GM08714 (cell line): ENCODE results near the gene PSME4.
A peak's percentile ranks its signal among the peaks of the same experiment; 100 is the strongest.
"Not testable (repeated sequence)": the region's sequence is repeated elsewhere in the genome, so short reads cannot be mapped to it uniquely, and the experiment has no call there.

ENCODE experiments used
- H3K4me3 ChIP-seq: fragments of 200-500 bp; sonication (Bioruptor generic); 2 replicates; pipeline ENCODE4 v1.5.1; 2014; ENCODE audit warnings: mild to moderate bottlenecking, low read length, inconsistent platforms
- ZNF274 ChIP-seq: IDR thresholded peaks from 2 replicates; pipeline ENCODE4 v1.6.1; 2012; ENCODE audit warnings: mild to moderate bottlenecking, low read depth, low read length

Gene PSME4

DNA sequence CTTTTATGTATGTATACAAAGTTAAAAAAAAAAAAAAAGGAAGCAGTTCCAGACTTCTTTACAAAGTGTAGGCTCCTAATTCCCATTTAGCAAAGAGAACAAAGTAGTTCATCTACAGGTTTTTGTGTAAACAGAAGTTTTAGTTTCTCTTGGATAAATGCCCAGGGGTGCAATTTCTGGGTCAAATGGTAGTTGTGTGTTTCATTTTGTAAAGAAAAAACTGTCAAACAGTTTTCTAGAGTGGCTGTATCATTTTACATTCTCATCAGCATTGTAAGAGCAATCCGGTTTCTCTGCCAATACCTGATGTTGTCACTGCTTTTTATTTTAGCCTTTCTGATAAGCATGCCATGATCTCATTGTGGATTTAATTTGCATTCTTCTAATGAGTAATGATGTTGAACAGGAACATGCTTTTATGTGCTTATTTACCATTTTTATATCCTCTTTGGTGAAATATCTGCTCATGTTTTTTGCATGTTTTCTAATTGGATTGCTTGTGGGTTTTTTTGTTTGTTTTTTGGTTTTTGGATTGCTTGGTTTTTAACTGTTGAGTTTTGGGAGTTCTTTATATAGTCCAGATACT, 16.6 kb upstream of the PSME4 start:
- no peak overlapping the region for H3K4me3 ChIP-seq
- no peak for TF ChIP-seq ZNF274

DNA sequence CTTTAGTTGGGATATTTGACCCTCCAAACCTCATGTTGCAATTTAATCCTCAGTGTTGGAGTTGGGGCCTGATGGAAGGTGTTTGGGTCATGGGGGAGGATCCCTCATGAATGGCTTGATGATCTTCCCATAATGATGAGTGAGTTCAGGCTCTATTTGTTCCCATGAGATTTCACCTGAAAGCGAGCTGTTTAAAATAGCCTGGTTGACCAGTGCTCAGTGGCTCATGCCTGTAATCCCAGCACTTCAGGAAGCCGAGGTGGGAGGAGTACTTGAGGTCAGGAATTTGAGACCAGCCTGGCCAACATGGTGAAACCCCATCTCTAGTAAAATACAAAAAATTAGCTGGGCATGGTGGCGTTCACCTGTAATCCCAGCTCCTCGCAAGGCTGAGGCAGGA, 14.9 kb upstream of the PSME4 start:
- TF ChIP-seq ZNF274: no peak
- no peak overlapping the region for H3K4me3 ChIP-seq

DNA sequence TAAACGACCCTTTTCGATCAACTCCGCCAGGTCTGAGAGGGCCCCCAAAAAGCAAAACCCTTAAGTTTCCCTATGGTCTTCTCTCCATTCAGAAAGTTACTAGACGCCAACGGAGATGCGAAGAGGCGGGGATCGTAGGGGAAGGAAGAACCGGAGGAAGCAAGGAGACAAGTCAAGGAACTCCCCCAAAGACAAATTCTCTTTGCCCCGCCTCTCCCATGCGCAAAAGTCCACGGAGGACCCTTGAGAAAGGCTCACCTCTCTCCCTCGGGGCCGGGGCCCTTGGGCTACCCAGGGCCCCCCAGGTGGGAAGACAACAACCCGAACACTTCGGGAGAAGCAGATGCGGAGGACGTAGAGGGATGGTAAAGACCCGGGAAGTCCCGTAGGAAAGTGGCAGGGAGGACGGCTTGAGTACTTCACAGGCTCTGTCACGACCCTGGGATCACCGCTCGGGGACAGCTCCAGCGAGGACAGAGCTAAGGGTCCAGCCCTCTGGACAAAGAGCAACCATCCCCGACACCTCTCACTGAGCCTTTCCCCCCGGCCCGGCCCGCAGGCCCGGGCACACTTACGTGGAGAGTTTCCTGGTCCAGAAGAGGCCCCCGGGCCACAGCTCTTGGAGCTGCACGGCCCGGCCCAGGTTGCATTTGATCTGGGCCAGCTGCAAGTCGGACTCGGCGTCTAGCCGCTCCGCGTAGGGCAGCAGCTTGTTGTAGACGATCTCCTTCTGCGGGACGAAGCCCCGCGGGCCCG, 647 bp downstream of the PSME4 start:
- H3K4me3 ChIP-seq: peak overlapping the region; percentile 87
- TF ChIP-seq ZNF274: no peak

DNA sequence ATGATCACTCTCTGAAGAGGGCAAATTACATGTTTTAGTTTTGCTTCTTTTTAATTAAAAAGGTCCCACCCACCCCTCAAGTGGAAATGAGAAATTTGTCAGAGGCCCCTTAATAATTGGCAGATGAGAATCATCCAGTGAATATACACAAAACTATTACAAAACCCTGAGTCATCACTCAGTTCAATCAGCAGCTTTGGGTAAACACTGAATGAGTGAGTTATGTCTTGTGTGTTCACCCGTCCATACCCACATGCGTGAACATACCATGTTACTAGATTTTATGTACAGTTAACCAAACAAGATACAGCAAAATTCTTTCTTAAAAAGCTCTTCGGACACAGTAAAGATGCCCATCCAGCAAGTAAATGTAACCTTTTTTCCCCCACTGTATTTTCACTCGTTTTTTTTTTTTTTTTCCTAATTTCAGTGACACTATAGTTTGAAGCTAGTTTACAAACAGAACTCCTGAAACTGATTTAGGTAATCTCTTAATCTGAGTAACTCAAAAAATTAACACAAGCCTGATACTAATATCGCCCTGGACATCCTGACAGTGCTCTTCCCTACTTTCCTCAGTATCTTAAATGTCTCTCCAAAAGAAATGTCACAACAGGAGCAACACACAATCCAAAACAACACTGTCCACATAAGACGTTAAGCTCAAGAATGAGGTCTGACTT, 1.4 kb downstream of the PSME4 start:
- peak overlapping the region; percentile 87 for H3K4me3 ChIP-seq
- no peak for TF ChIP-seq ZNF274

DNA sequence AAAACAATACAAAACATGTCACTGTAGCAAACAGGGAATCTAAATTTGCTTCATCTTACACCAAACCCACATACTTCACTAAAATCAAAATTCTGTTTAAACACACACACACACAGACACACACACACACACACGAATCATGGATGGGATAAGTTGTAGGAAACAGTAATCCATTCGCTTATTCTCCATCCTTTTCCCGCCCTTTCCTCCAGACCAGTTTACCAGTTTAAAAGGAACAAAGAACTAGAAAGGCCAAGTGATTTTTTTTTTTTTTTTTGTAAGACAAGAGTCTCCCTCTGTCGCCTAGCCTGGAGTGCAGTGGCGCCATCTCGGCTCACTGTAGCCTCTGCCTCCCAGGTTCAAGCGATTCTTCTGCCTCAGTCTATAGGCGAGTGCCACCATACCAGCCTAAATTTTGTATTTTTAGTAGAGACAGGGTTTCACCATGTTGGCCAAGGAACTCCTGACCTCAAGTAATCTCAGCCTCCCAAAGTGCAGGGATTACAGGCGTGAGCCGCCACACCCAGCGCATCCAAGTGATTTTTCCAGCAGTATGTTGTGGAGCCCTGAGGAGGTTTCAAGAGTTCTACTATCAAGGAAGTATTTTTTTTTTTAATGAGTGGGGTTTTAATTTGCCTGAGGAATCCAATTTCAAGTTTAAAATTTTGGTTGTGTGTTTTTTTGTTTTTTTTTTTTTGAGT, 5.7 kb downstream of the PSME4 start:
- no peak overlapping the region for H3K4me3 ChIP-seq
- no peak for TF ChIP-seq ZNF274

DNA sequence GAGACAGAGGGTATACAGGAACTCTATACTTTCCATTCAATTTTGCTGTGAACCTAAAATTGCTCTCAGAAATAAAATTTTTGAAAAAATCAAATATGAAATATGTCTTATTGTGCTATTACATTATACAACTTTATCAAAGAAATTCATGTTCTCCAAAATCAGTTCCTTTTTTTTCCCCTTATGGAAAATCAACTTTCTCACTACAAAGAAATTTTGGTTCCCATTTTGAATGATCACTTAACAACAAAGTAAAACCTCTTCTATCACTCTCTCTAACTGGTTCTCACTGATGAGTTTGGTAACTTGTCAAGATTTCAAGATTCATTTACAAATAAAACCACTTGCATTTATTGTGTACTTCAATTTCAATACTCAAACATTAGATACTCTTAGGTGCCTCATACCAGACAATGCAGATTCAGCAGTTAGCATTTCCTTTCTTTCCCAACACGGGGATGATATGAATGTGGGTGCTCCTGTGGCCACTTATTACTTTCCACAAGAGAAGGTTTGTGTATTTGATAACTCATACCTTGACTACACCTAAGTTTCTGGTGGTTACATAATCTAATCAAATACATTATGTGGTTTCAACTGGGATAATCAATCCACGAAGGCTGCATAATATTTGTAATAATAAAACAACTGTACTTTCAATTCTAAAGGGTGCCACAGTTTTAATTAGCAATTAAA, 6.4 kb downstream of the PSME4 start:
- no peak for TF ChIP-seq ZNF274
- no peak overlapping the region; the same call in 1 of the 2 replicates for H3K4me3 ChIP-seq

DNA sequence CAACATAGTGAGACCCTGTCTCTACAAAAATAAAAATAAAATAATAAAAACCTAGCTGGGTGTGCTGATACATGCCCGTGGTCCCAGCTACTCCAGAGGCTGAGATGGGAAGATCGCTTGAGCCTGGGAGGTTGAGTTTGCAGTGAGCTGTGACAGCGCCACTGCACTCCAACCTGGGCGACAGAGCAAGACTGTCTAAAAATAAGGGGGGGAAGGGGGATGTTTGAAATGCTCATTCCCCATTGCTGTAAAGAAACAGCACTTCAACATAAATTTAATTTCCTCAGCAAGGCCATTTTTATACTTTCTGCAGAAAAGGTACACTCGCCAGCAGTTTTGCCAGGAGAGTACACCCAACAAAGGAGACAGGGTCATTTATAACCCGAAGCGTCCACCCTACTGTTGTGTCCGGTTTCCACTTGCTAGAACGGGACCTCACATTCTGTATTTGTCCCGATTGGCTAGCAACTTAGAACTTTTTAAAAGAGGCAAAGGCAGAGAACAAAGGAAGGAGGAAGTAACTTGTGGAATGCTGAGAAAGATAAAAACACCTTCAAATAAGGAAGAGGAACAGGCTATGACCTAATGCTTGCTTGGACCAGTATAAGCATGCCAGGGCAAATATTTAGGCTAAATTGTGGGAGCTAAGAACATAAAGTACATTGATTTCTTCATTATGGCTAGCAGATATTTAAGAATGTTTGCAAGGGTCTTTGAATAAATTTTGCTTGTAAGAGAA, 9.1 kb downstream of the PSME4 start:
- H3K4me3 ChIP-seq: not testable (repeated sequence)

DNA sequence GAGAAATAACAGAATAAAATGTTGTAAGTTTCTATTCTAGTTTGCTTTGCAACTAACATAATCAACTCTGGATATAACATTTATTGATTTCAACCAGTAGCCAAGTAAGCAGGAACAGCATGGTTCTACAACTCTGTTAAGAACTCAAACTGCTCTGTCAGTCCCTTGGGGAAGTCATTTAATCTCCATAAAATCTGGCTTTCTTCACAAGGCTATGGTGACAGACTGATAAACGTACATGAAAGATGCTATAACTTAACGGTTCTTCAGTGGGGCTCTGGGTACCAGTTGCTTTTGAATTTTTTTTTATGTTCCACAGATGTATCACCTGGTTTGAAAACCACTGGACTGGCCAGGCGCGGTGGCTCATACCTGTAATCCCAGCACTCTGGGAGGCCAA, 10.3 kb downstream of the PSME4 start:
- H3K4me3 ChIP-seq: no peak overlapping the region
- no peak for TF ChIP-seq ZNF274

DNA sequence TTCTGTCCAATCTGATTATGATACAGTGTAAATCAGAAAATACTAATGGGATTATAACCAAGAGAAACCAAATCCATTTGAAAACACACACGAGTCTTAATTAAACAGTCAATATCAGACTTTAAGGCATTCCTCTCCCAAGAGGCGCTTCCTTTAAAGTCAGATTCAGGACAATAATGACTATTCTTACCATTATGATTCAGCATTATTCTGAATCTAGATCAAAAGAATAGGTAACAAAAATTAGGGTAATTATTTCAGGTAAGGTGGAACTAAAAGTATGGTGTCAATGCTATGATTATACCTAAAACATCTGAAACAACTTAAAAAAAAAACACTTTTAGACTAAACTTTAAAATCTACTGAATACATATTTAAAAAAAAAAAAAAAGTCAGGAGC, 12.3 kb downstream of the PSME4 start:
- TF ChIP-seq ZNF274: no peak
- H3K4me3 ChIP-seq: no peak overlapping the region

DNA sequence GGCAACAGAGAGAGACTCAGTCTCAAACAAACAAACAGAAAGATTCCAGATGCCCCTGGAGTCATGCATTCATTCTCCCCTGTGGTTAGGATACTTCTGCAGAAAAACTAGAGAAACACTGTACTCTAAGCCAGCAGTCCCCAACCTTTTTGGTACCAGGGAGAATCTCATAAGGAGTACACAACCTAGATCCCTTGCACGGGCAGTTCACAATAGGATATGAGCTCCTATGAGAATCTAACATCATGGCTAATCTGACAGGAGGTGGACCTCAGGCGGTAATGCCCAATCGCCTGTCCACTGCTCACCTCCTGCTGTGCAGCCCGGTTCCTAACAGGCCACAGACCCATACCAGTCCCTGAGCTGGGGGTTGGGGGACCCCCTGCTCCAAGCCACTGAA, 18.3 kb downstream of the PSME4 start:
- no peak for TF ChIP-seq ZNF274
- no peak overlapping the region for H3K4me3 ChIP-seq

DNA sequence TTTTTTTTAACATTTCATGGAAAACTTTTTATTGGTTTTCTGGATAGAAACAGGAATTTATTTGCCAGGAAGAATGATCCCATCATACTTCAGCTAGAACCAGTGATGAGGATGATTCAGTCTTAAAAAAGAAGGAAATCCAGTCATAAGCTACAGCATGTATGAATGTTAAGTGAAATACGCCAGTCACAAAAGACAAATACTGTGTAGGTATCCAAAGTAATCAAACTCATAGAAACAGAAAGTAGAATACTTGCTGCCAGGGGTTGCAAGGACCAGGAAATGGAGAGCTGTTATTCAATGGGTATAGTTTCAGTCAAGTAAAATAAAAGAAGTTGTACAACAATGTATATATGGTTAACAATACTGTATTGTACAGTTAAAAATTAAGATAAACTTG, 21.3 kb downstream of the PSME4 start:
- no peak overlapping the region for H3K4me3 ChIP-seq
- TF ChIP-seq ZNF274: no peak

DNA sequence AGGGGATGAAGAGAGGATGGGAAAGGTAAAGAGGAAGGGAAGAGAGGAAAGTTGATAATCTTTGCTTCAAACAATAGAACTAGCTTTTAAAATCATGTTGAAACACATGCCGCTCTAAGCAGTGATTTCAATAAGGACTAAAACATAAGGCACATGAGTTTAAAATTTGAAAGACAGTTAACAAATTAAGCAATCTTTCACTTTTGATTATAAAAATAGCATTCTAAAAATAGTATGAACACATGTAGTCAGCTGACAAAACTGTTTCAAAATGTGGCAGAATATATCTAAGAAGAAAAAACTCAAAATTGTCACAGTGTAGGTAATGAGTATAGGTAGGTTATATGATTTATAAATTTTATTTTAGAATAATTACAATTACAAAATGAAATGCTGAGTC, 25.3 kb downstream of the PSME4 start:
- no peak overlapping the region for H3K4me3 ChIP-seq
- TF ChIP-seq ZNF274: no peak

DNA sequence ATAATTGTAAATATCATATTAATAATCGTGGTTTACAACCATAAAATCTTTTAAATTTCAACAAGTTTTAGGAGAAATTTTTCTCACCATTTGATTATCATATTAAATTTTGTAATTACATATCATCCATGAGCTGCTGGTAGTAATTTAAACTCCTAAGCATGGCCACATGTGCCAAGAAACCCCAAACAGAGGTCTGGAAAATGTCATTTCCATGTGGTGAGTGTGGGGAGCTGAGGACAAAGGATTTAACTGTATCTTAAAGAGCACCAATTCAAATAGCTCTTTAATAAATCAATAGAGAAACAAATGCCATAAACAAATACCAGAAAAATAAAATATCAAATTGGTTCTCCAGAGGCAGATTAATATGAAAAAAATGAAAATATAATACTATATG, 26.3 kb downstream of the PSME4 start:
- TF ChIP-seq ZNF274: no peak
- no peak overlapping the region for H3K4me3 ChIP-seq
